Measurements from ENCODE around the gene LCT.
"Not testable (repeated sequence)": the region's sequence is repeated elsewhere in the genome, so short reads cannot be mapped to it uniquely, and the experiment has no call there.

Gene LCT

DNA sequence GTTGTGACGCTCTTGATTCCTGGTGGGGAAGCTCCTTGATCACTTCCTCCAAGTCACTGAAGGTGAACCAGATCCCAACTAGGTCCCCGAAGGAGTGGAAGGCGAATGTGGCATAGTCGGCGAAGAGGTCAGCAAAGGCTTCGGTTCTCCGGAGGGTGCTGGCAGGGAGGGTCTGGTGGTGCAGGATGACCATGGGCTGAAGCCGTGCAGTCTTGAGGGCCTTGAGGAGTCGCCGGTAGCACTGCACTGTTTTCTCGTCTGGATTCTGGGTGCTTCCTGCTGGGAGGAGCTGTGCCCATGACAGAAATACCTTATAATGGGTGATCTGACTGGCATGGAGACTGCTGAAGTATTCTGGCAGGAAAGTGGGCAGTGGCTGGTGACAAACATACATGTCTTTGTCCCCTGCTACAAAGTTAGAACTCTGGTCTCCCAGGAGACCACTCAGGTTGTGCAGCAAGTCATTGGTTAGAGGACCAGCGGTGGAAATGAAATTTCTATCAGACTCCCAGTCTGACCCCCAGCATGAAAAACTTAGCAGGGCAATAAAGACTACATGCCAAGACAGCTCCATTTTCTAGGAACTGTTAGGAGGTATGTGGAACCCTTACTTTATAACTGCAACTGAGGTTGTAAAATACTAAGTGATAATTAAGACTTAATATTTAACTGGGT is at the start of gene LCT:
Gene LCT, minus strand, starts transcription at position 589 of the 675 bp plus-strand sequence. Its CDS starts 15 bp downstream, at position 574.
- DNase-seq = no peak

DNA sequence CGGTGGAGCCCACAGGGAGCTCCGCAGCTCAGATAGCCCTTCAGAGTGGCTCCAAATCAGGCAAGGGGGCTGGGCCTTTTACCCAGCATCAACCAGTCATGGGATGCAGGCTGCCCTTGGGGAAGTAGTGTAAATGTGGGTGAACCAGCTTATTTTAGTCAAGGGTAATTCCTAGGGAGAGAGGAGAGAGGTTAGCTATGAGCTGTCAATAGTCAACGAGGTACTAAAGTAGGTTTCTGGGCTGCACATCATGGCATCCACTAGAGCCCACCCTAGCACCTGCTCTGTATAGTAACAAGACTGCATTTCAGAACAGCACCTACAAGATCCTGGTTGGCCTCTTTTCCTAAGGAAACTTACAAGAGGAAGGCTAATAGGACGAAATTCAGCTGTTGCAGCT is 48.7 kb upstream of the LCT start:
- DNase-seq = no peak

DNA sequence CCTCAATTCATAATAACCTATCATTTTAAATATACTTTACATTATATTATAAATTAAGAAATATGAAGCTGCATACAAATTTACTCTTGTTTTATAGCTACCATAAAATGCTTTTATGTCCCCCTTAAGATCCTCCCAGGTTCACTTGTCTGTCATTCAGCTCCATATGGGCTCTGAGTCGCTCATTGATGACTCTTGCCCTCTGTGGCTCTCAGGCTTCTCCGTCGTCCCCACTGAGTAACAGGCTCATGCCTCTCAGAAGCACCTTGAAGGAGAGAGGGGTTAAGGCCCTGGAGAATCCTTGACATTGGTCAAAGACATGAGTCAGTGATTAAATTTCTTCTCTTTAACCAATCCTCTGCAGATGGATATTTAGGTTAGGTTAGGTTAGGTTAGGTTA is 45.4 kb upstream of the LCT start:
- DNase-seq = no peak

DNA sequence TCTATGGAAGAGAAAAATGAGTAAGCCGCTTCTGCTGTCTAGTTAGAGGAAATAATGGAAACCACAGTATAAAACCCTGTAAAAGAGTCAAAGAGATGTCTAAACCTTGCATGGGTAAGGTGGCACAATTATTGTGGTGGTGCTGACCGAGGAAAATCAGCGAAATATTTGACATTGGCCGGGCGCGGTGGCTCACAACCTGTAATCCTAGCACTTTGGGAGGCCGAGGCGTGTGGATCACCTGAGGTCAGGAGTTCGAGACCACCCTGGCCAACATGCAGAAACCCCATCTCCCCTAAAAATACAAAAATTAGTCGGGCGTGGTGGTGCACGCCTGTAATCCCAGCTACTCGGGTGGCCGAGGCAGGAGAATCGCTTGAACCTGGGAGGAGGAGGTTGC is 39.8 kb upstream of the LCT start:
- DNase-seq = not testable (repeated sequence)

DNA sequence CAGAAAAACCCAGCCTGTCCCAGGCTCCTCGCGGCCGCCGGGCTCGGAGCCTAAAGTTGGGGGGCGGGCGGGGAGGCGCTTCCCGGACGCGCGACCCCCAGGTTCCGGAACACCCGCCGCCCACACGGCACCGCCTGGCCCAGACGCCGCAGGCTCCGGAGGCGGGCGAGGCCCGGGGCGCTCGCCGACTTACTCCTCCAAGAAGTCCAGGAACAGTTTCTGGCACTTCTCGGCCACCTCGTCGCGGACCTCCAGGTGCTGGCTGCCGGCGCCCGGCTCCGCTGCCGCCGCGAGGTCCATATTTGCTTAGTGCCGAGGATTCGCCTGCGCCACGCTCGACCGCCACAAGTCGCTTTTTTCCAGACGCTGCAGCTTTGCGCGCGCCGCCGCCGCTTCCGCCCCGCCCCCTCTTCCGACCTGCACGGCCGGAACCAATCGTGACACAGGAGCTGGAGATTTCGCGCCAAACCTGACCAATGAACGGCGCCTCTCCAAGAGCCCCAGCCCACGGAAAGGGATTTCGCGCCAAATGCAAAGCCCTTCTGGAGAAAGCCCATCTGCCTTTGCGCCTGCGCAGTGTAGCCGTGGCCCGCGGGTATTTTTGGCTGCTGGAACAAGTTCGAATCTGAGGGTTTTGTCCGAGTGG is 39.2 kb upstream of the LCT start, which contains the start of gene MCM6:
Gene MCM6, minus strand, starts transcription at position 378 of the 646 bp plus-strand sequence. Its CDS starts 78 bp downstream, at position 300.
- DNase-seq = peak; percentile 98

DNA sequence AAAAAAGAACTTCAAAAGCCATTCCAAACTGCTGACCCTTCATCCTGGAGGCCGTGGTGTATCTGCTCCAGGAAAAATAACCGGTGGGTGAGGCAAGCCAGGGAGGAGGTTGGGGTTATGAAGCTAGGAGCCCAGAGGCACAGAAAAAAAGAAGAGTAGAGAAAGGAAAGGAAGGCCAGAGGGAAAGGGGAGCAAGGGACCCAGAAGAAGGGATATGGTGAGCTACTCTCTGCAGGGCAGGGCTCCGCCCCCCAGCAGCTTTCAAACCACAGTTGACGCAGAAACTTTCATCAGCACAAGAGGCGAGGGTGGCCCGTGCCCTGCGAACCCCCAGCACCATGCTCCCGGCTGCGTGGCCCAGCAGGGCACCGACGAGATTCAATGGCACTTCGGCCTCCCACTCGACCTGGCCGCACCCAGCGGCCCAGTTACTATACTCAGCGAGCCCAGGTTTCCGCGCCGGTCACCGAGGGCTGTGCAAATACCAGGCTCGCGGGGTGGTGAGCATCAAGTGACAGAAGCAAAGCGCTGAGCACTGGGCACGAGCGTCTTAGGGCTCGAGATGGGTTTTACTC is 38.6 kb upstream of the LCT start:
- peak; percentile 75 for DNase-seq

DNA sequence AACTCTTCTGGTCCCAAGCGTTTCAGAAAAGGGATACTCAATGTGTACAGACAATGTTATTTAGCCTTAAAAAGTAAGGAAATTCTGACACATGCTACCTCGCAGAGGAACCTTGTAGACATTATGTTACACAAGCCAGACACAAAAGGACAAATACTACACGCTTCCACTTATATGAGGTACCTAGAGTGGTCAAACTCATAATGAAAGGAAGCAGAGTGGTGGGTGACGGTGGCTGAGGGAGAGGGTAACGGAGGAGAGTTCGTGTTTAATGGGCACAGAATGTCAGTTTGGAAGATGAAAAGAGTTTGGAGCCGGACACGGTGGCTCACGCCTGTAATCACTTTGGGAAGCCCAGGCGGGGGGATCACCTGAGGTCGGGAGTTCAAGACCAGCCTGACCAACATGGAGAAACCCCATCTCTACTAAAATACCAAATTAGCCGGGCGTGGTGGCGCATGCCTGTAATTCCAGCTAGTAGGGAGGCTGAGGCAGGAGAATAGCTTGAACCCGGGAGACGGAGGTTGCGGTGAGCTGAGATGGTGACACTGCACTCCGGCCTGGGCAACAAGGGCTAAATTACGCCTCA is 37.9 kb upstream of the LCT start:
- DNase-seq = no peak

DNA sequence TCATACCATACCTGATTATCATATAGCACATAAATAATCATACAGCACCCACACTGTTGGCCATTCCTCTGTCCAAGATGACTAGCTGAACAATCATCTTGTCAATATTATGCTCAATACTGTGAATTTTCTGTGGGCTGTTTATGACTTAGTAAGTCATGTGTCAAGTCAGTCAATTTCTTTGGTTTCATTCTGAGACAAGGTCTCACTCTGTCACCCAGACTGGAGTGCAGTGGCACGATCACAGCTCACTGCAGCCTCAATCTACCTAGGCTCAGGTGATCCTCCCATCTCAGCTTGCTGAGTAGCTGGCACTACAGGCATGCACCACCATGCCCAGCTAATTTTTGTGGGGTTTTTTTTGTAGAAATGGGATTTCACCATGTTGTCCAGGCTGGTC is 33.6 kb upstream of the LCT start:
- no peak for DNase-seq

DNA sequence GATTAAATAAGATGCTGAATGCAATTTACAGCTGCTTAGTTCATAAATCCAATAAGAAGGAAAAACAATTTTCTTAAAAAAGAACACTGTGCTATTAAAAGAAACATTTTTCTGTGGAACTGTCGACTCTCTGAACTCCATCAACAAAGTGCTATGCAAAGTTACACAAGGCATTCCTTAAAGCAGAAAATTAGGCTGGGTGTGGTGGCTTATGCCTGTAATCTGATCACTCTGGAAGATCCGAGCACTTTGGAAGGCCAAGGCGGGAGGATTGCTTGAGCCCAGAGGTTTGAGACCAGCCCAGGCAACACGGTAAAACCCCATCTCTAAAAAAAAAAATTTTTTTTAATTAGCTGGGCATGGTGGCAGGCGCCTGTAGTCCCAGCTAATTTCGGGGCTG is 26.2 kb upstream of the LCT start:
- no peak for DNase-seq

DNA sequence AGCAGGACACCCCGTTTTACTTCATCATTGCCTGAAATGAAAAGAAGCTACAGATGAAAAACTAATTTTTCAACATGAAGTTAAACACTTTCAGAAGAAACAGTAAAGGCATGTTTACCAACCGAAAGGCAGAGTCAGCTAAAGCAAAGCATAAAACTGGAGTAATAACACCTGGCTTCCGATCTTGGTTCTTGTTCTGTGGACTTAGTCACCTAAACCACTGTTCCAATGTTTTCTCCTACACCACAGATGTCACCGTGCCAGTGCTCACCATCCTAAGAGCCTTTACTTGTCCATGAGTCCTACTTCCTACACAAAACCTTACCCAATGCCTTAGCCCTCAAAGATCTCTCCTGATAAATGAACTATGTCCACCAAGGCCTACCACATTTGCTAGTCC is 25.7 kb upstream of the LCT start:
- DNase-seq = no peak

DNA sequence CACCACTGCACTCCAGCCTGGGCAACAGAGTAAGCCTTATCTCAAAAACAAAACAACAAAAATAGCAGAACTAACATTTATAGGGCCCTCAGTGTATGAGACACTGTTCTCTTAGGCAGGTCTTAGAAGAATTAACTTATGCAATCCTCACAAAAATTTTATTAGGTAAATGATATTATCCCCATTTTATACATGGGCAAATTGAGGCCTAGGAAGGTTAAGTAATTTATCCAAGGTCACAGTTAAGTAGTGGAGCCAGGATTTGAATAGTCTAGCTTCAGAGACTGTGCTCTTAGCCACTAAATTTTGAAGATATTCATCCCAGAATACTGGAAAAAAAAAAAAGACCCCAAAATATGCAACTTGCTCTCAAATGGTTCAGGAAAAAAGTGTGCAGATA is 16.4 kb upstream of the LCT start:
- no peak for DNase-seq

DNA sequence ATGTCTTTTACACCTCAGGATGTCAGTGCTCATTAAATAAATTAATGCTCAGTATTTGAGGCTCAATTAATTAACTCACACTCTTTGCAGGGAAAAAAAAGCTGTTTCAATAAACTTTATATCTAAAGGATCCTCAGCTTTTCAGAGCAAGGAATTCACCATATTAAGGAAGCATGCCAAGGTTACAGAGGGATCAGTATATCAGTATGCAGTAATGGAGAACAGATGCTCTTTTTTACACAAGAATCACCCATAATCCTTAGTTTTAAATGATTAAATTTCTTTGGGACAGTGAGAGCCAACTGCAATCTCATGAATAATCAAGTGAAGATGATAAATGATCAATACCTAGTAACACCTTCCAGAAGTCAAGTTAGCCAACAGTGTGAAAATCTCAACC is 14.9 kb upstream of the LCT start:
- no peak for DNase-seq

DNA sequence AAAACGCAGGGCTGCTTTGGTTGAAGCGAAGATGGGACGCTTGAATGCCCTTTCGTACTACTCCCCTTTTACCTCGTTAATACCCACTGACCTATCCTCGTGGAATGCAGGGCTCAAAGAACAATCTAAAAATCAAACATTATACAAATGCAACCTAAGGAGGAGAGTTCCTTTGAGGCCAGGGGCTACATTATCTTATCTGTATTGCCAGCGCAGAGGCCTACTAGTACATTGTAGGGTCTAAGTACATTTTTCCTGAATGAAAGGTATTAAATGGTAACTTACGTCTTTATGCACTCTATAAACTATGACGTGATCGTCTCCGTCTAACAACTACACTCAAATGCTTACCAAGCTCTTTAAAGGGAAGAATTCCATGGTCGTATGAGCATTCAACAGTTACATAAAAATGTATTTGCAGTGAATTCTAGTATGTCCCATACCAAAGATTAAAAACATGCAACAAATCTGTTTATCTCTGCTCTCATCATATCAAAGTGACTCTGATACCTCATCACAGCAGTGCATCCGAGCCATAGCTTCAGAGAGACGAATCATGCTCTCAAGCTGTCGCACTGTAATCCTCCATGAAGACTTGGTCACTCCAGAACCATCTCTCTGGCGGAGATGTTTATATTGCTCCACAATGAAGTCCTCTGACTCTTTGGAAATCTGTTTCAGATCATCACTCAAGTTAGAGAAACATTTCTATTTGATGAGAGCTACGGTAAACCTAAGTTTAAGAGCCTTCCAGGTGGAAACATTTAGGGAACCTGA is 14.1 kb upstream of the LCT start:
- DNase-seq = no peak

DNA sequence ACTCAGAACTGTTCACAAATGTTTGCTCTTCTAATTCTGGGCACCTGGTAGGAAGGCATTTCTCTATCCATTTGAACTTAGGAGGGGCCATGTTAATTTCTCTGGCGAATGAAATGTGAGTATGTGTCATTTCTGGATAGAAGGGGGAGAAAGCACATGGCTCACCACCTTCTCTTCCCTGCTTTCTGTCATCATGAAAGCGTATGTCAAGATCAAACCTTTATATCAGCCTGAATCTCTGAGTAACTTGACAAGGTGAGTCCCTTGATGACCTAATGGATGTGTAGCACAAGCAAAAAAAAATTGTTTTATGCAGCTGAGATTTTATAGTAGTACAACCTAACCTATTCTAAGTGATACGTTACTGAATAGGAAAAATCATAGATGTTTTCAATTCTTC is 12.1 kb upstream of the LCT start:
- no peak for DNase-seq

DNA sequence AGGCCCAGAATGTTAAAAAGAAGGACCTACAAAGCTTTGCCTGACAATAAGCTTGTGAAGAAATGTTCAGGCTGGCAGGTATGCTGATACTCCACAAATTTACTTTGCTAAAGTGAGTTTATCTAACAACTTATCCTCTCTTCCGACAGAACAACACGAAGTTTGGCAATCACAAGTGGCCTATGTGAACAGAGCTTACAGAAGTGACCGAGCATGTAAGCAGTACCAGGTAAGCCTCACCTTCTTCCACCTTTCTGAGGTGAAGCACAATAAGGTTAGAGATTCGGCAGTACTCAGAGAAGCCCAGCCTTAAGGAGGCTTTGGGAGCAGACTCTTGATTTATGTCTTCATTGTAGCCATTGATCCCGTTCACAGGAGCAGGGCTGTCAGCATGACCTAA is 9.0 kb upstream of the LCT start:
- DNase-seq = no peak

DNA sequence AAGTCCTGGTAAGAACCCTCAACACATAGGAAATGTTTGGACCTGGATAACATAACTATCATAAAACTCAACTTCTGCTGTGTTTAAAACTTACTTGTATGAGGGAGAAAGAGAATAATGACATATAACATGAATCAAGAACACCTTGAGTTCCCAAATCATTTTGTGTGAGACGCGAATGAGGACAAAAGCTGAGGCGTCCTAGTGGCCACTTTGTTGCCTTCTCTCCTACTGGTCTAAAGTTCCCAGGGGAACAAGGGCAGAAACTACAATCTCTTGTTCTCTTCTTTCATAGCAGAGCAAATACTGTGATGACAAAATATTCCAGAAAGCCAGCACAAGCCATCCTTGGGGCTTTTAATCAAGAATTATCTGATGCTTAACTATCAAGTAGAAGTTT is 8.3 kb upstream of the LCT start:
- no peak for DNase-seq

DNA sequence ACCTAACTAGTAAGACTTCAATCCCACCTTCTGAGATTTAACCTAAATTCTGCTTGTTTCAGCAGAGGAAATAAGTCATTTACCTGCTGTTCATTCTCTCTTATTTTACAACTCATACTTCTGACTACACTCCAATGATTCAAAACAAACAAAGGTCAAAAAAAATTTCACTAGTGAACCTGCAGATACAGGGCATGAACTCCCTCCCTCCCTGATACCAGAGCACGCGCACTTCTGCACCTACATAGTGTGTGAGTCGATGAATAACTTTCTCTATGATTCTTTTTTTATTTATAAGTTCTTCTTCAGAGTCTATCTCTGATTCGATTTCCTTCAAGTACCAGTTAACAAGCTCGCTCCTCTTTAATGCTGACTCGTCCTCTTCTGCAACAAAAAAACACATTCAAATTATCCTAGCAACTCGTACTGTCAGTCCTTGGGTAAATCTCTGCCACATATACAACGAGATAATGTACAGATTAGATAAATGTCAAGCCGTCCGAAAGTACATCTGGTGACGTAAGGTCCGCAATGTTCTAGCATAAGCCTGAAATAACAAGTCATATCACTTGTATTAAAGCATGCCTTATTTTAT is 7.4 kb upstream of the LCT start:
- DNase-seq = no peak

DNA sequence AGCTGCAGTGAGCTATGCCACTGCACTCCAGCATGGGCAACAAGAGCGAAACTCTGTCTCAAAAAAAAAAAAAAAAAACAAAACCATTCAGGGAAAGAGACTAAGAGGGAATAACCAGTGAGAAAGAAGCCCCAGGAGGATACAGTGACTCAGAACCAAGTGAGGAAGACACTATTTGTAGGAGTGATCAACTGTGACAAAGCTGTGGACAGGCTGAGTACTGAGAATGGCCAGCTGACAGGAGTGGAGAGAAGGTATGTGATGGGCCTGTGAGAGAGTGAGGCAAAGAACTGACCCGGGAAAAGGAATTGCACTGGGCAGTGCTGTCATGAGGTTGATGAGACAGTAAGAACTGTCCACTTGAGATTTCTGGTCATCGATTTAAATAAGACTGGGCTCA is 6.7 kb upstream of the LCT start:
- no peak for DNase-seq

DNA sequence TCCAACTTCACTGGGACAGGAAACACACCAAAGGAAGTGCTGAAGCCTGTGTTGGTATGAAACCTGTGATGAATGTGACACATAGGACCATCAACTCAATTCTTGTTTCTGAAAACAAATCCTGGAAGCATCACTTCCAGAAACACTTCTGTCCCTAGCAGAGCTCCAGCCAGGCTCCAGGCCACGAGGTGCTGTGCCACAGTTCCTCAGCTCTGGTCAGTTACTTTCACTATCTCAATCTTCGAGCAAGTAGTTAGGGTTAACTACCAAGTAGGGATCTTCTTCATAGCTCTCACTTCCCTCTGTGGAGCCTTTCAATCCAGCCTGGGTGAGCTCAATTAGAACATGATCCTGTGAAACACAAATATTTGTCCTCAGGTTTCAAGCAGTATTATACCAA is 3.6 kb upstream of the LCT start:
- no peak for DNase-seq

DNA sequence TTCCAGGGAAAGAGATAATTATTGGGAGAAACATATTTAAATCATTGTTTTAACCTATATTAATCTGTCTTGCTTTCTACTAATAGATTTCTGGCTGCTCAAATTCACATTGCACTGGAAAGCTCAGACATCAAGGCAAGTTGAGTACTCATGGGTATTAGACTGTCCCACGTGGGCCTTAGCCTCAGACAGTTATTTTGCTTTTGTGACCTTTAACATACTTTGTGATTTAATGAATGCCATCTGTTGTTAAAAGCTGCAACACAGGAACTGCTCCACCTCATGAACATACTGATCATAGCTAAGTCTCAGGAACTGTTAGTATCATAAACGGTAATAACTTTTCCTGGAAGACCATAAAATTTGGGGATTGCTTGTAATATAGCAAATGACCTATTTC is 2.7 kb upstream of the LCT start:
- no peak for DNase-seq

DNA sequence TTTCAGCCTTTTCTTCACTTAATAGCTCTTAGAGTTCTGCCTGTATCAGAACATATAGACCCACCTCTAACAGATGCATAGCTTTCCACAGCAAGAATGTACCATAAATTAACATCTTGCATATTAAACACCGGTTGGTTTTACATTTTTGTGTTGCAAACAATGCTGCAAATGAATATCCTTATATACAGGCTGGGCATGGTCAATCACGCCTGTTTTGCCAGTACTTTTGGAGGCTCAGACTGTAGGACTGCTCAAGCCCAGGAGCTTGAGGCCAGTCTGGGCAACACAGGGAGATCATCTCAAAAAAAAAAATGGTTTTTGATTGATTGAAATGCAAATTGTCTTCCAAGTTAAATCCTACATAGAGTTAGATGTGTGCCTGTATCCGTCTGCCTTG is 1.5 kb upstream of the LCT start:
- DNase-seq = no peak

DNA sequence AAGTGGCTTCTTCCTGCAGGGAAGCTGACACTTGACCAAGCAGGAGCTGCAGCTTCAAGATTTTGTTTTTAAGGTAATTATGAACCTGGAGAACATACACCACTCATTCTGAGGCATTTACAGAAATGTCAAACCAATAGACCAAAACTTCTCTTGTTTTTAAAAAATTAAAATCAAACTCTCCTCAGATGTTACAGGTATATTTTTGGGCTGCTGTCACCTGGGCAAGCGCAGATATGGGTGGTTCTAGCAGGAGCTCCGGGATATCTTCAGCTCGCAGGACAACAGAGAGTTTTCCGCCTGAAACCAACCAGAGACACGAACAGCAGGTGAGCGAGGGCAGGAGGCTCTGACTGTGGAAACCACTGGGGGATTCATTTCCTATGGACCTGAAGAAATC is 4.1 kb downstream of the LCT start:
- no peak for DNase-seq

Measured in stimulated activated CD4-positive, alpha-beta T cell treated with anti-CD3 and anti-CD28 coated beads, Interleukin-4, amount 100 ng/mL, for 1 hour (primary cell).